ENCODE results near the gene MYO18A. TPM values are rescaled to one million over a fixed set of nuclear protein-coding genes. Genes with fewer than 3 reads are reported as not detected.

Gene MYO18A
- total RNA-seq, 4 donors from 2014 or later = 104 to 359 (median 188) TPM

- peaks cover 0 to 6% (median 0%) of the 10 kb centered on the region in 4 donors for H3K4me1 ChIP-seq
- DNase-seq = no peak
- H3K36me3 ChIP-seq = no peaks in the 10 kb centered on the region
- no peak for TF ChIP-seq CTCF (IDR thresholded peaks at IDR 0.05)
- no peak for TF ChIP-seq POLR2A (IDR thresholded peaks at IDR 0.05)
- no peaks in the 10 kb centered on the region for H3K27me3 ChIP-seq
- no peak overlapping the region for H3K4me3 ChIP-seq
- no peaks in the 10 kb centered on the region for H3K9me3 ChIP-seq
- no peak overlapping the region for H3K27ac ChIP-seq
Observed at GRCh38 chr17:29215717-29216116, 35.5 kb upstream of the MYO18A start.

- no peak overlapping the region for H3K4me3 ChIP-seq
- no peaks in the 10 kb centered on the region for H3K36me3 ChIP-seq
- H3K4me1 ChIP-seq = peaks cover 0 to 6% (median 0%) of the 10 kb centered on the region in 4 donors
- no peaks in the 10 kb centered on the region for H3K9me3 ChIP-seq
- no peaks in the 10 kb centered on the region for H3K27me3 ChIP-seq
- no peak for TF ChIP-seq CTCF (IDR thresholded peaks at IDR 0.05)
- no peak for TF ChIP-seq POLR2A (IDR thresholded peaks at IDR 0.05)
- DNase-seq = no peak
- no peak overlapping the region for H3K27ac ChIP-seq
Observed at GRCh38 chr17:29215174-29215573, 35.0 kb upstream of the MYO18A start.

- Histone ChIP-seq H3K27ac (no peak overlapping the region), H3K9me3 (no peaks in the 10 kb centered on the region), H3K36me3 (no peaks in the 10 kb centered on the region), H3K4me3 (no peak overlapping the region), H3K27me3 (no peaks in the 10 kb centered on the region), H3K4me1 (peaks cover 0 to 3% (median 0%) of the 10 kb centered on the region in 4 donors)
- no peak for TF ChIP-seq CTCF (IDR thresholded peaks at IDR 0.05)
- TF ChIP-seq POLR2A (IDR thresholded peaks at IDR 0.05) = no peak
- no peak for DNase-seq
Observed at GRCh38 chr17:29214215-29215146, 34.3 kb upstream of the MYO18A start.

GRCh38 chr17:29212681-29213121, 32.5 kb upstream of the MYO18A start:
- no peak for DNase-seq
- Histone ChIP-seq H3K27ac (no peak overlapping the region), H3K4me1 (no peaks in the 10 kb centered on the region), H3K4me3 (no peak overlapping the region), H3K27me3 (no peaks in the 10 kb centered on the region), H3K9me3 (no peaks in the 10 kb centered on the region), H3K36me3 (no peaks in the 10 kb centered on the region)
- TF ChIP-seq CTCF (IDR thresholded peaks at IDR 0.05) (no peak), POLR2A (IDR thresholded peaks at IDR 0.05) (no peak)

GRCh38 chr17:29212094-29212631, 32.0 kb upstream of the MYO18A start:
- Histone ChIP-seq H3K4me1 (no peaks in the 10 kb centered on the region), H3K36me3 (no peaks in the 10 kb centered on the region), H3K27ac (no peak overlapping the region), H3K4me3 (no peak overlapping the region), H3K27me3 (no peaks in the 10 kb centered on the region), H3K9me3 (no peaks in the 10 kb centered on the region)
- no peak for DNase-seq
- no peak for TF ChIP-seq POLR2A (IDR thresholded peaks at IDR 0.05)
- no peak for TF ChIP-seq CTCF (IDR thresholded peaks at IDR 0.05)
